Activated gamma-delta T cell (primary cell): ENCODE results near the gene IP6K2.
"Not testable (repeated sequence)": the region's sequence is repeated elsewhere in the genome, so short reads cannot be mapped to it uniquely, and the experiment has no call there.

Experiments
- DNase-seq: peaks from one replicate; lab custom pipeline; 2025; lab: John Stamatoyannopoulos, UW

IP6K2 gene

GRCh38 chr3:48733752-48734518 lies 16.9 kb upstream of the IP6K2 start:
- DNase-seq, result not testable (repeated sequence)

- no peak for DNase-seq
Observed at GRCh38 chr3:48727511-48727910, 10.5 kb upstream of the IP6K2 start.

GRCh38 chr3:48725185-48725855 lies 8.3 kb upstream of the IP6K2 start:
- not testable (repeated sequence) for DNase-seq

- DNase-seq, result no peak
Observed at GRCh38 chr3:48723725-48724124, 6.7 kb upstream of the IP6K2 start.

GRCh38 chr3:48723293-48723692 lies 6.3 kb upstream of the IP6K2 start:
- DNase-seq, result not testable (repeated sequence)

GRCh38 chr3:48716508-48716981 lies 476 bp downstream of the IP6K2 start:
- no peak for DNase-seq

GRCh38 chr3:48715174-48715800 lies 1.7 kb downstream of the IP6K2 start:
- no peak for DNase-seq

- no peak for DNase-seq
Observed at GRCh38 chr3:48711727-48712126, 5.3 kb downstream of the IP6K2 start.

- DNase-seq, result no peak
Observed at GRCh38 chr3:48709051-48709461, 8.0 kb downstream of the IP6K2 start.

- no peak for DNase-seq
Observed at GRCh38 chr3:48708481-48708889, 8.5 kb downstream of the IP6K2 start.

GRCh38 chr3:48707157-48707556 lies 9.9 kb downstream of the IP6K2 start:
- DNase-seq, result no peak

- no peak for DNase-seq
Observed at GRCh38 chr3:48702320-48702920, 14.6 kb downstream of the IP6K2 start.

- no peak for DNase-seq
Observed at GRCh38 chr3:48700731-48701405, 16.2 kb downstream of the IP6K2 start.

GRCh38 chr3:48698891-48699290 lies 18.1 kb downstream of the IP6K2 start:
- no peak for DNase-seq

- DNase-seq, result no peak
Observed at GRCh38 chr3:48697952-48698351, 19.1 kb downstream of the IP6K2 start.

- no peak for DNase-seq
Observed at GRCh38 chr3:48696601-48697000, 20.4 kb downstream of the IP6K2 start.

GRCh38 chr3:48696156-48696555 lies 20.9 kb downstream of the IP6K2 start:
- no peak for DNase-seq

- no peak for DNase-seq
Observed at GRCh38 chr3:48695393-48695753, 21.6 kb downstream of the IP6K2 start.

- no peak for DNase-seq
Observed at GRCh38 chr3:48694610-48695392, 22.2 kb downstream of the IP6K2 start.

- DNase-seq, result no peak
Observed at GRCh38 chr3:48693826-48694225, 23.2 kb downstream of the IP6K2 start.

GRCh38 chr3:48692551-48692950 lies 24.5 kb downstream of the IP6K2 start:
- no peak for DNase-seq
